HS-27A (cell line): ENCODE results near the gene ZNF660.
A peak's percentile ranks its signal among the peaks of the same experiment; 100 is the strongest.

Experiments
- DNase-seq: peaks from one replicate; pipeline ENCODE4 v3.0.0-alpha.2; 2012; ENCODE audit warnings: low read depth, missing footprints

ZNF660 gene

GRCh38 chr3:44632193-44632592 lies 47.4 kb downstream of the ZNF660 start:
- no peak for DNase-seq

- DNase-seq = no peak
Measured at GRCh38 chr3:44642337-44642736, 57.6 kb downstream of the ZNF660 start.

DNA sequence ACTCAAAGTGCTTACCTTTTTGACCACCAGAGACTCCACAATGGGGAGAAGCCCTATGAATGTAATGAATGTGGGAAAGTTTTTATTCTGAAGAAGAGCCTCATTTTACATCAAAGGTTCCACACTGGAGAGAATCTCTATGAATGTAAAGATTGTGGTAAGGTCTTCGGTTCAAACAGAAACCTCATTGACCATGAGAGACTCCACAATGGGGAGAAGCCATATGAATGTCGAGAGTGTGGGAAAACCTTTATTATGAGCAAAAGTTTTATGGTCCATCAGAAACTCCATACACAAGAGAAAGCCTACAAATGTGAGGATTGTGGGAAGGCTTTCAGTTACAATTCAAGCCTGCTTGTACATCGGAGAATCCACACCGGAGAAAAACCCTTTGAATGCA lies 58.3 kb downstream of the ZNF660 start:
- no peak for DNase-seq

DNA sequence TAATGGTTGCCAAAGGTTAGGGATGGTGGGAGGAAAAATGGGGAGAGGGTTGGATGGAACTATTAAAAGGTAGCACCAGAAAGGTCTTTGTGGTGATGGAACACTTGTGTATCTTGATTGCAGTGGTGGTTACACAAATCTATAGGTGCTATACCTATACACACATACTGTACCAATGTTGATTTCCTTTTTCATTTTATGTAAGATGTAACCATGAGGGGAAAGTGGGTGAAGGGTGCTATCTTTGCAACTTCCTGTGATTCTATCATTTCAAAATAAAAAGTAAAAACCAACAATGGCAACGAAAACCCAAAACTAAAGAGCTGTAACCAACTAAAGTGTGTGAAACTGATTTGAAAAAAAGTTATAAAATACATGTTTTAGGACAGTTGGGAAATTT lies 63.0 kb downstream of the ZNF660 start:
- no peak for DNase-seq

- DNase-seq = peak; percentile 81
Measured at GRCh38 chr3:44648564-44649229, 63.9 kb downstream of the ZNF660 start, which contains the start of gene ZNF35. Gene ZNF35, plus strand, starts transcription at chr3:44648732. Its CDS starts 2,336 bp downstream, at chr3:44651068.
